ENCODE results near the gene DSP.

The DSP gene

GRCh38 chr6:7526755-7527154, 14.7 kb upstream of the DSP start:
- peaks cover 2 to 5% of the 10 kb centered on the region in 2 experiments for H3K4me1 ChIP-seq (ENCODE audit: control insufficient read depth in 1 of 2, insufficient read depth in 2 of 2, low read length in 2 of 2)
- no peaks in the 10 kb centered on the region for H3K9me3 ChIP-seq (ENCODE audit: insufficient read depth, low read depth, low read length)
- H2AFZ ChIP-seq (ENCODE audit: insufficient read depth, low read length, poor library complexity): no peak overlapping the region
- DNase-seq: no peak
- H2BK120ac ChIP-seq (ENCODE audit: insufficient read depth, low read length, poor library complexity): no peak overlapping the region
- no peak overlapping the region for H3K4ac ChIP-seq (ENCODE audit: low read depth, low read length)
- no peak overlapping the region for H3K14ac ChIP-seq (ENCODE audit: low read length)
- H4K12ac ChIP-seq (ENCODE audit: low read depth, low read length): no peak overlapping the region
- H2AK5ac ChIP-seq (ENCODE audit: low read length): no peak overlapping the region
- no peak overlapping the region for H4K91ac ChIP-seq (ENCODE audit: low read depth, low read length)
- no peak overlapping the region for H3K9ac ChIP-seq (ENCODE audit: low read length)
- no peak overlapping the region for H4K8ac ChIP-seq (ENCODE audit: low read depth, low read length)
- H3K36me3 ChIP-seq (ENCODE audit: control insufficient read depth in 1 of 2, insufficient read depth in 2 of 2, low read length in 2 of 2): no peaks in the 10 kb centered on the region
- no peak overlapping the region for H3K18ac ChIP-seq (ENCODE audit: low read length)
- H2BK5ac ChIP-seq (ENCODE audit: low read depth, low read length, poor library complexity): no peak overlapping the region
- H2BK12ac ChIP-seq (ENCODE audit: low read length): peak overlapping the region; percentile 8
- H3K79me2 ChIP-seq (ENCODE audit: control insufficient read depth, insufficient read depth, low read length, poor library complexity): no peaks in the 10 kb centered on the region
- WGBS (ENCODE audit: extremely low coverage, insufficient coverage, insufficient read length): no CpG with 5 or more reads among the region's 11 CpGs
- H3K27me3 ChIP-seq (ENCODE audit: insufficient read depth, low read length): no peaks in the 10 kb centered on the region
- H3K4me2 ChIP-seq (ENCODE audit: low read length): no peak overlapping the region
- H3K4me3 ChIP-seq (ENCODE audit: low read depth, low read length): no peak overlapping the region
- peaks cover 3% of the 10 kb centered on the region for H3K79me1 ChIP-seq (ENCODE audit: low read length)
- no peak overlapping the region for H3K27ac ChIP-seq (ENCODE audit: low read depth, low read length)
- H3K23ac ChIP-seq (ENCODE audit: low read length): no peak overlapping the region

DNA sequence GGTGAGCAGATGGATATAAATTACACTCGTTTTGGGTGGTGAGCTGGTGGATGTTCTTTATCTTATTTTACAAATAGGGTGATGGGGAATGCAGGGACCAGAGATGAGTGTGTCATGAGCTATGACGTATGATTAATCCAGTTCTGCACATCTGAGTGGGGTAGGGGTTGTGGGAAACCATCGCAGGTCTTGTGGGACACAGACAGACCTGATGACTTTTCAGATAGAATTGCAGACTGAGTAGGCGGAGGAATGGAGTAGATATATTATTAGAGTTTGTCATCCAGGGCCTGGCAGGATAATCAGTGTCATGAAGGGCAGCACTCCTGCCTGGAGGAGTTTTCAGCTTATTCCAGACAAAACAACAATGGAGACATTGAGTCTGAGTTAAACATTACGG, 12.9 kb upstream of the DSP start:
- no CpG with 5 or more reads among the region's 5 CpGs for whole genome bisulfite sequencing (ENCODE audit: extremely low coverage, insufficient coverage, insufficient read length)
- H2BK12ac ChIP-seq (ENCODE audit: low read length): no peak overlapping the region
- no peak overlapping the region for H3K27ac ChIP-seq (ENCODE audit: low read depth, low read length)
- H2BK120ac ChIP-seq (ENCODE audit: insufficient read depth, low read length, poor library complexity): no peak overlapping the region
- no peak overlapping the region for H3K9ac ChIP-seq (ENCODE audit: low read length)
- H3K14ac ChIP-seq (ENCODE audit: low read length): no peak overlapping the region
- no peak overlapping the region for H3K4ac ChIP-seq (ENCODE audit: low read depth, low read length)
- H3K4me1 ChIP-seq (ENCODE audit: control insufficient read depth in 1 of 2, insufficient read depth in 2 of 2, low read length in 2 of 2): peaks cover 6 to 9% of the 10 kb centered on the region in 2 experiments
- no peak overlapping the region for H3K18ac ChIP-seq (ENCODE audit: low read length)
- no peak overlapping the region for H4K8ac ChIP-seq (ENCODE audit: low read depth, low read length)
- H2BK5ac ChIP-seq (ENCODE audit: low read depth, low read length, poor library complexity): no peak overlapping the region
- H3K4me2 ChIP-seq (ENCODE audit: low read length): no peak overlapping the region
- no peaks in the 10 kb centered on the region for H3K36me3 ChIP-seq (ENCODE audit: control insufficient read depth in 1 of 2, insufficient read depth in 2 of 2, low read length in 2 of 2)
- H3K79me2 ChIP-seq (ENCODE audit: control insufficient read depth, insufficient read depth, low read length, poor library complexity): no peaks in the 10 kb centered on the region
- H3K9me3 ChIP-seq (ENCODE audit: insufficient read depth, low read depth, low read length): no peaks in the 10 kb centered on the region
- H2AFZ ChIP-seq (ENCODE audit: insufficient read depth, low read length, poor library complexity): no peak overlapping the region
- H2AK5ac ChIP-seq (ENCODE audit: low read length): no peak overlapping the region
- no peak overlapping the region for H3K4me3 ChIP-seq (ENCODE audit: low read depth, low read length)
- no peak overlapping the region for H3K23ac ChIP-seq (ENCODE audit: low read length)
- no peak overlapping the region for H4K91ac ChIP-seq (ENCODE audit: low read depth, low read length)
- H3K27me3 ChIP-seq (ENCODE audit: insufficient read depth, low read length): no peaks in the 10 kb centered on the region
- H4K12ac ChIP-seq (ENCODE audit: low read depth, low read length): no peak overlapping the region
- no peak for DNase-seq
- H3K79me1 ChIP-seq (ENCODE audit: low read length): peaks cover 6% of the 10 kb centered on the region

DNA sequence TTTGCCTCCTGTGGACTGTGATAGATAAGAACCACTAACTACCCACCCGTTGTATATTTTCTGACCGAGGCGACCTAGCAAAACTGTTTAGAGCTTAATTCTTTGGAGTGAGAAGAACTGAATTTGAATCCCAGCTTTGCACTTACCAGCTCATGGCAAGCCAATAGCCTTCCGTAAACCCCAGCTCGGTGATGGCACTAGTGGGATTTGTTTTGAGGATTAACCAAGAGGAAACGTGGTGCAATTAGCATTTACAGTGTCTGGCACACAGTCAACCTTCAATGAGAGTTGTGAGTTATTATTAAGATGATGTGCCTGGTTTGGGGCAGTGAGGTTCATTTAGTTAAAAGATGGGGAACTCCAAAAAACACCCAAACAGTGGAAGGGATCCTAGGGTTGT, 12.3 kb upstream of the DSP start:
- H3K4me1 ChIP-seq (ENCODE audit: control insufficient read depth in 1 of 2, insufficient read depth in 2 of 2, low read length in 2 of 2): peaks cover 6 to 9% of the 10 kb centered on the region in 2 experiments
- H3K79me1 ChIP-seq (ENCODE audit: low read length): peaks cover 6% of the 10 kb centered on the region
- H3K36me3 ChIP-seq (ENCODE audit: control insufficient read depth in 1 of 2, insufficient read depth in 2 of 2, low read length in 2 of 2): no peaks in the 10 kb centered on the region
- H3K4ac ChIP-seq (ENCODE audit: low read depth, low read length): no peak overlapping the region
- H3K4me3 ChIP-seq (ENCODE audit: low read depth, low read length): no peak overlapping the region
- H3K18ac ChIP-seq (ENCODE audit: low read length): no peak overlapping the region
- H3K9ac ChIP-seq (ENCODE audit: low read length): no peak overlapping the region
- WGBS (ENCODE audit: extremely low coverage, insufficient coverage, insufficient read length): no CpG with 5 or more reads among the region's 6 CpGs
- H3K4me2 ChIP-seq (ENCODE audit: low read length): no peak overlapping the region
- peak overlapping the region; percentile 46 for H2BK120ac ChIP-seq (ENCODE audit: insufficient read depth, low read length, poor library complexity)
- no peak overlapping the region for H4K12ac ChIP-seq (ENCODE audit: low read depth, low read length)
- H4K91ac ChIP-seq (ENCODE audit: low read depth, low read length): peak overlapping the region; percentile 30
- no peak overlapping the region for H4K8ac ChIP-seq (ENCODE audit: low read depth, low read length)
- H3K23ac ChIP-seq (ENCODE audit: low read length): no peak overlapping the region
- H3K14ac ChIP-seq (ENCODE audit: low read length): peak overlapping the region; percentile 14
- no peaks in the 10 kb centered on the region for H3K9me3 ChIP-seq (ENCODE audit: insufficient read depth, low read depth, low read length)
- no peak for DNase-seq
- H2AFZ ChIP-seq (ENCODE audit: insufficient read depth, low read length, poor library complexity): no peak overlapping the region
- no peak overlapping the region for H2BK5ac ChIP-seq (ENCODE audit: low read depth, low read length, poor library complexity)
- peak overlapping the region; percentile 73 for H2BK12ac ChIP-seq (ENCODE audit: low read length)
- H3K79me2 ChIP-seq (ENCODE audit: control insufficient read depth, insufficient read depth, low read length, poor library complexity): no peaks in the 10 kb centered on the region
- no peak overlapping the region for H3K27ac ChIP-seq (ENCODE audit: low read depth, low read length)
- H3K27me3 ChIP-seq (ENCODE audit: insufficient read depth, low read length): no peaks in the 10 kb centered on the region
- H2AK5ac ChIP-seq (ENCODE audit: low read length): no peak overlapping the region

DNA sequence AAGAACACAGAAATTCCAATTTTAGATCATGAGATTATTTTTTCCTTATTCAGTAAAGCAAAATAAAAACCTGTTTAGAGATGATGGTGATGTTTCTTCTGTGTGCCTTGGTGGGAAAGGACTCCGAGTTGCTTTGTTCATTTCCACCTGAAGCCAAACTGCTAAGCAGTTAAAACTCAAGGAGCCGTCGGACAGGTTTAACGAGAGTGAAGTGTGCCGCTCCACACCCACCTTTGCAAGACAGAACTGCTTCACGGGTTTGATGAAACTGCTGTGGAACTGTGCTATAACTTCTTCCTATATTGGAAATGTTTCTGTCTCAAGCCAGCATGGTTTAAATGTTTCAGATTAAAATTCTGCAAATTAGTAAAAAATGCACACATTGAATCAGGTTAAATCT, 9.2 kb upstream of the DSP start:
- H2AFZ ChIP-seq (ENCODE audit: insufficient read depth, low read length, poor library complexity): no peak overlapping the region
- peaks cover 6% of the 10 kb centered on the region in 2 experiments for H3K4me1 ChIP-seq (ENCODE audit: control insufficient read depth in 1 of 2, insufficient read depth in 2 of 2, low read length in 2 of 2)
- no peak overlapping the region for H2BK12ac ChIP-seq (ENCODE audit: low read length)
- H3K4me2 ChIP-seq (ENCODE audit: low read length): peak overlapping the region; percentile 36
- no peak overlapping the region for H3K27ac ChIP-seq (ENCODE audit: low read depth, low read length)
- no peak overlapping the region for H3K4ac ChIP-seq (ENCODE audit: low read depth, low read length)
- H2AK5ac ChIP-seq (ENCODE audit: low read length): no peak overlapping the region
- no peak overlapping the region for H2BK5ac ChIP-seq (ENCODE audit: low read depth, low read length, poor library complexity)
- no peak overlapping the region for H2BK120ac ChIP-seq (ENCODE audit: insufficient read depth, low read length, poor library complexity)
- DNase-seq: peak; percentile 60 to 83
- whole genome bisulfite sequencing (ENCODE audit: extremely low coverage, insufficient coverage, insufficient read length): no CpG with 5 or more reads among the region's 6 CpGs
- H3K36me3 ChIP-seq (ENCODE audit: control insufficient read depth in 1 of 2, insufficient read depth in 2 of 2, low read length in 2 of 2): no peaks in the 10 kb centered on the region
- no peak overlapping the region for H3K18ac ChIP-seq (ENCODE audit: low read length)
- no peaks in the 10 kb centered on the region for H3K27me3 ChIP-seq (ENCODE audit: insufficient read depth, low read length)
- no peak overlapping the region for H4K91ac ChIP-seq (ENCODE audit: low read depth, low read length)
- H3K14ac ChIP-seq (ENCODE audit: low read length): no peak overlapping the region
- H3K9ac ChIP-seq (ENCODE audit: low read length): no peak overlapping the region
- no peak overlapping the region for H4K12ac ChIP-seq (ENCODE audit: low read depth, low read length)
- no peak overlapping the region for H3K4me3 ChIP-seq (ENCODE audit: low read depth, low read length)
- H3K79me2 ChIP-seq (ENCODE audit: control insufficient read depth, insufficient read depth, low read length, poor library complexity): no peaks in the 10 kb centered on the region
- H3K23ac ChIP-seq (ENCODE audit: low read length): no peak overlapping the region
- no peaks in the 10 kb centered on the region for H3K9me3 ChIP-seq (ENCODE audit: insufficient read depth, low read depth, low read length)
- peaks cover 8% of the 10 kb centered on the region for H3K79me1 ChIP-seq (ENCODE audit: low read length)
- H4K8ac ChIP-seq (ENCODE audit: low read depth, low read length): no peak overlapping the region

All from trophoblast cell (in vitro differentiated cells and primary cell).